GM21737 (cell line): ENCODE data around the gene LYRM7.
"Not testable (repeated sequence)": the region's sequence is repeated elsewhere in the genome, so short reads cannot be mapped to it uniquely, and the experiment has no call there.

Source experiments
- ATAC-seq: cut with Tn5 transposase; IDR thresholded peaks from one replicate; pipeline ENCODE4 v1.9.1; 2021; ENCODE audit warnings: mild to moderate bottlenecking, moderate library complexity; ENCODE audit not compliant: unreplicated experiment

LYRM7 gene

GRCh38 chr5:131171276-131171810 lies 599 bp downstream of the LYRM7 start:
- ATAC-seq, result no peak

GRCh38 chr5:131180407-131180806 lies 9.7 kb downstream of the LYRM7 start:
- ATAC-seq, result no peak

GRCh38 chr5:131182839-131183238 lies 12.1 kb downstream of the LYRM7 start:
- no peak for ATAC-seq

- no peak for ATAC-seq
These were observed 14.9 kb downstream of the LYRM7 start for GRCh38 chr5:131185523-131186104.

GRCh38 chr5:131186561-131187256 lies 16.0 kb downstream of the LYRM7 start:
- no peak for ATAC-seq

GRCh38 chr5:131193106-131193505 lies 22.4 kb downstream of the LYRM7 start:
- ATAC-seq, result no peak

- not testable (repeated sequence) for ATAC-seq
These were observed 23.2 kb downstream of the LYRM7 start for GRCh38 chr5:131193897-131194296.

GRCh38 chr5:131194725-131195124 lies 24.0 kb downstream of the LYRM7 start:
- ATAC-seq, result no peak

GRCh38 chr5:131195696-131196095 lies 25.0 kb downstream of the LYRM7 start:
- no peak for ATAC-seq

GRCh38 chr5:131196331-131196730 lies 25.6 kb downstream of the LYRM7 start:
- no peak for ATAC-seq

GRCh38 chr5:131198625-131199024 lies 27.9 kb downstream of the LYRM7 start:
- ATAC-seq, result no peak

- ATAC-seq, result no peak
These were observed 29.8 kb downstream of the LYRM7 start for GRCh38 chr5:131200560-131200959.

GRCh38 chr5:131204964-131205363 lies 34.2 kb downstream of the LYRM7 start:
- ATAC-seq, result no peak

- no peak for ATAC-seq
These were observed 35.3 kb downstream of the LYRM7 start for GRCh38 chr5:131206061-131206460.

GRCh38 chr5:131206772-131207171 lies 36.0 kb downstream of the LYRM7 start:
- ATAC-seq, result no peak

GRCh38 chr5:131209175-131209505 lies 38.4 kb downstream of the LYRM7 start:
- no peak for ATAC-seq

GRCh38 chr5:131209506-131210150 lies 38.9 kb downstream of the LYRM7 start:
- peak; percentile 92 for ATAC-seq

- peak; percentile 2 for ATAC-seq
These were observed 39.4 kb downstream of the LYRM7 start for GRCh38 chr5:131210151-131210510.

- ATAC-seq, result no peak
These were observed 40.9 kb downstream of the LYRM7 start for GRCh38 chr5:131211669-131212068.

GRCh38 chr5:131212471-131213021 lies 41.8 kb downstream of the LYRM7 start:
- ATAC-seq, result peak; percentile 31

GRCh38 chr5:131214609-131215227 lies 44.0 kb downstream of the LYRM7 start:
- ATAC-seq, result no peak
